ENCODE data around the gene LCN9.

The LCN9 gene

DNA sequence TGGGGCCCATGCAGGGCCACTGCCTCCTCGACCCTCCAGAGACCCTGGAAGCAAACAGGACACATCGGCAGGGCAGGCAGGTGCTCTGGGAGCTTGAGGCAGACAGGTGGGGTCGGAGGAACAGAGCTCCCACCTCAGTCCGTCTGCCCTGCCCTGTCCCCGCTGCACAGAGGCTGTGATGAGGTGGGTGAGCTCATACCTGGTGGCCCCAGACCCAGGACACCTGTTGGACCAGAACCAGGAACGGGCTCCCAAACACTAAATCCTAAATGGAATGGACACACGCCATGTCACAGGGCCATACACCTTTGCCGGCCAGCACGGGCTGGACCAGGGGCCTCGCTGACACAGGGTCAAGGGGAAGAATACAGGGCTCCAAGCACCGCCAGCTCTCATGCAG is 30.7 kb downstream of the LCN9 start:
- TF ChIP-seq, protein P1, sequence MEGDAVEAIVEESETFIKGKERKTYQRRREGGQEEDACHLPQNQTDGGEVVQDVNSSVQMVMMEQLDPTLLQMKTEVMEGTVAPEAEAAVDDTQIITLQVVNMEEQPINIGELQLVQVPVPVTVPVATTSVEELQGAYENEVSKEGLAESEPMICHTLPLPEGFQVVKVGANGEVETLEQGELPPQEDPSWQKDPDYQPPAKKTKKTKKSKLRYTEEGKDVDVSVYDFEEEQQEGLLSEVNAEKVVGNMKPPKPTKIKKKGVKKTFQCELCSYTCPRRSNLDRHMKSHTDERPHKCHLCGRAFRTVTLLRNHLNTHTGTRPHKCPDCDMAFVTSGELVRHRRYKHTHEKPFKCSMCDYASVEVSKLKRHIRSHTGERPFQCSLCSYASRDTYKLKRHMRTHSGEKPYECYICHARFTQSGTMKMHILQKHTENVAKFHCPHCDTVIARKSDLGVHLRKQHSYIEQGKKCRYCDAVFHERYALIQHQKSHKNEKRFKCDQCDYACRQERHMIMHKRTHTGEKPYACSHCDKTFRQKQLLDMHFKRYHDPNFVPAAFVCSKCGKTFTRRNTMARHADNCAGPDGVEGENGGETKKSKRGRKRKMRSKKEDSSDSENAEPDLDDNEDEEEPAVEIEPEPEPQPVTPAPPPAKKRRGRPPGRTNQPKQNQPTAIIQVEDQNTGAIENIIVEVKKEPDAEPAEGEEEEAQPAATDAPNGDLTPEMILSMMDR (IDR thresholded peaks at IDR 0.05; ENCODE audit: borderline replicate concordance, insufficient read depth, low read depth, low read length) = no peak
- H3K4me3 ChIP-seq (ENCODE audit: low read depth, low read length) = no peak overlapping the region

DNA sequence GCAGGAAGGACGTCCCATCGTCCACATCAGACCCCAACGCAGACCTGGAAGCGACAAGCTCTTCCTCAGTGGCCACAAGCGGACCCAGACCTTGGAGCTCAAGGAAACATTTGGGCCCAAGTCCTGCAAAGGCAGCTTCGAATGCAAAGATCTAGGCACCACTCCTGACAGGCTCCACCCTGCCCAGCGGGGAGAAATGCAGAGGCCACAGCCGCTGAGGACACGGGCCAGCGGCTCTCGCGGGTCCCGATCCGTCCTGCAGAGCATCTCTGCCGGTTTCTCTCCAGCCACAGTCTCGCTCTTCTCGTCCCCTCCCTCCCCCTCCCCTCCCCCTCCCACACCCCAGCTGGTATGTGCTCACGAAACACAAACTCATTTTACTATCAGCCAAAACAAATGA is 31.3 kb downstream of the LCN9 start:
- TF ChIP-seq, protein P1 (IDR thresholded peaks at IDR 0.05; ENCODE audit: borderline replicate concordance, insufficient read depth, low read depth, low read length) = no peak
- H3K4me3 ChIP-seq (ENCODE audit: low read depth, low read length) = no peak overlapping the region

DNA sequence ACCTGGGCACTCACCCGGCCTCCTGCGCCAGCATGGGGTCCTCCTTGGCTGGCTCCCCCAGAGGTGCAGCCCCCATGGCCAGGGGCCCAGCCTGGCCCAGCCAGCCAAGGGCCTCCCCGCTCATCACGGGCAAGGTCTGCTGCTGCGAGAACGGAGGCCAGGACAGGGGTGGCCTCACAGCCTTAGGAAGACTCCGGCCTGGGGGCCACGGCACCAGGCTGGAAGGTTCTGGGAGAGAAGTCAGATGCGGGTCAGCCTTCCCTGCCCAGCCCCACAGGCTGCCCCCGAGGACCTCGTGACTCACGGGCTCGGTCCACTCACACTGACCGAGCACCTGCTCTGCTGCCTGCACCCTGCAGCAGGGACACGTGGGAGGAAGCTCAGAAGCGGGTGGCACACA is 31.9 kb downstream of the LCN9 start:
- TF ChIP-seq, protein P1 (IDR thresholded peaks at IDR 0.05; ENCODE audit: borderline replicate concordance, insufficient read depth, low read depth, low read length) = no peak
- H3K4me3 ChIP-seq (ENCODE audit: low read depth, low read length) = no peak overlapping the region

DNA sequence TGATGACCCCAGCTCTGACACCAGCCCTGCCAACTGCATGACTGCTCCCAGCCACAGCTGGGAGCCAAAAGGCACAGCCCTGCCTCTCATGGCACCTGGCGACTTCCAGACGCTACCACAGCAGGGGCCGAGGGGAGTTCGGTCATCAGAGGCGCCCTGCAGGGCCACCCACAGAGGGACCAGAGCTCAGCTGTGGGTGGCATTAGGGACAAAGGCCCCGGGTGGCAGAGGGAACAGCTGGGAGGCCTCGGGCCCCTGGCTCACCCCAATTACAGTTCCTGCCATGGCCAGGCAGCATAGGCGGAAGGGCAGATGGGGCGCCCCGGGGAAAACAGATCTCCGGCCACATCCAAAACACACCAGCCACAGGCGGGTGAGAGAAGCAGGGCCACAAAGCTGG is 32.5 kb downstream of the LCN9 start:
- H3K4me3 ChIP-seq (ENCODE audit: low read depth, low read length) = no peak overlapping the region
- TF ChIP-seq, protein P1 (IDR thresholded peaks at IDR 0.05; ENCODE audit: borderline replicate concordance, insufficient read depth, low read depth, low read length) = no peak

DNA sequence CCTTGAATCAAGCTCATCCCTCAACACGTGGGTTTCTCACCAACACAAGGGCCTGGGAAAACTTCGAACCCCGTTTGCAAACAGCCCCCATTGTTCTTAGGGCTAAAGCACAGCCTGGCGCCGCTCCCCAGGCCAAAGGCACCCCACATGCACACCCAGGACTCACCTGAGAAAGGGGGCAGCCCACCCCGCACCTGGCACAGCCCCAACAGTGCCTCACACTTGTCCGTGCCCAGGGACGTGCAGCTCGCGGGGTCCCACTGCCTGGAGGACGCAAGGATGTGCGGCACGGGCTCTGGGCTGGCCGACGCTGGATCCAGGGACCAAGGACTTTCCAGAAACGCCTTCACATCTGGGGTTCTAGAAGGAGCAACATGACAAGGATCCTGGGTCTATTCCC is 33.3 kb downstream of the LCN9 start:
- H3K4me3 ChIP-seq (ENCODE audit: low read depth, low read length) = no peak overlapping the region
- TF ChIP-seq, protein P1 (IDR thresholded peaks at IDR 0.05; ENCODE audit: borderline replicate concordance, insufficient read depth, low read depth, low read length) = no peak

DNA sequence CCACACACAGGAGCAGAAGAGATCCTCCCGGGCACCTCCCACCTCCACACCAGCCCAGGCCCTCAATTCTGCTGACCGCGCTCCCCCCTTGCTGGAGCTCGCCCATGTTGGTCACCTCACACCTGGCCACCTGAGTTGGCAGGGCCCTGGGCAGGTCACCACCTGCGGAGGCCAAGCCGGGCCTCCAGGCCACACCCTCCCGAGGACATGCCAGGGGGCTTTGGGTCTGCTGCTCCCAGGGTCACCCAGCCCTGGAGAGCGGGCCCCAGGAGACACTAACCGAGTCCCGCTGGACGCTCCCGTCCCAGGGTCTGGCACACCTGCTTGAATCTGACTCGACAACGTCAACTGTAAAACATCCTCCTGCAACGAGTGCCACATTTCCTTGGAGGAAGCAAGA is 34.1 kb downstream of the LCN9 start:
- TF ChIP-seq, protein P1 (IDR thresholded peaks at IDR 0.05; ENCODE audit: borderline replicate concordance, insufficient read depth, low read depth, low read length) = no peak

DNA sequence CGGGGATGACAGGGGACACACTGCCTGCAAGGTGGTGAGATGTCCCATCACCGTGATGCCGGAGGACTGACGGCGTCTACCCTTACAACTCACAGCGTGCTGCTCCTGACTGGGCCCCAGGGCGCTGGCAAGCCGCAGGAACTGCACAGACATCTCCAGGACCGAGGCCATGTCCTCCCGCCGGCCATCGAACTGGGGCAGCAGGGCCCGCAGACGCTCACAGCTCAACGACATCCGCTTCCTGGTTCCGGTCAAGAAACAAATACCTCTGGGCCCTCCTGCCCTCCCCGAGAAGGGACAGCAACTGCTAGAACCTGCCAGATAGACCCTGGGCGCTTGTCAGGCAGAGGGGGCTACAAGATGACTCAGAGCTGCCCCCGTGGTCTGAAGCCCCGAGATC is 35.1 kb downstream of the LCN9 start:
- TF ChIP-seq, protein P1 (IDR thresholded peaks at IDR 0.05; ENCODE audit: borderline replicate concordance, insufficient read depth, low read depth, low read length) = no peak

More for the DNA sequence above, 34.1 kb downstream of the LCN9 start:
- no peak overlapping the region for H3K4me3 ChIP-seq (ENCODE audit: low read depth, low read length)

More for the DNA sequence above, 35.1 kb downstream of the LCN9 start:
- H3K4me3 ChIP-seq (ENCODE audit: low read depth, low read length) = no peak overlapping the region

All from GM12875 (cell line).